ENCODE results near the gene ERI3. TPM values are rescaled to one million over a fixed set of nuclear protein-coding genes. Genes with fewer than 3 reads are reported as not detected.

ERI3 gene
- polyA plus RNA-seq, 1 donor from 2014 or later = 92.5 TPM

- Histone ChIP-seq H2AFZ (ENCODE audit: low read depth, low read length) (no peak overlapping the region), H3F3A (ENCODE audit: insufficient read depth, low read length, poor library complexity, severe bottlenecking) (no peaks in the 10 kb centered on the region), H3K27ac (ENCODE audit: low read length) (no peak overlapping the region), H3K4me2 (ENCODE audit: low read length) (no peak overlapping the region), H3K9me2 (ENCODE audit: insufficient read depth, low read length) (no peaks in the 10 kb centered on the region), H3K27me3 (ENCODE audit: insufficient read depth, low read depth, low read length) (no peaks in the 10 kb centered on the region), H3K4me3 (ENCODE audit: low read length) (no peak overlapping the region), H4K20me1 (ENCODE audit: insufficient read depth) (no peaks in the 10 kb centered on the region), H3K79me2 (replicated peaks; ENCODE audit: insufficient read depth, low read length) (no peaks in the 10 kb centered on the region), H3K9me3 (ENCODE audit: low read length) (no peaks in the 10 kb centered on the region), H3K36me3 (ENCODE audit: insufficient read depth, low read length) (no peaks in the 10 kb centered on the region), H3K9ac (ENCODE audit: low read length) (no peak overlapping the region)
- no peak for TF ChIP-seq MXI1 (conservative IDR thresholded peaks at IDR 0.05; ENCODE audit: poor library complexity, severe bottlenecking)
- TF ChIP-seq EP300 (conservative IDR thresholded peaks at IDR 0.05; ENCODE audit: poor library complexity, severe bottlenecking) = no peak
- TF ChIP-seq, protein P1, sequence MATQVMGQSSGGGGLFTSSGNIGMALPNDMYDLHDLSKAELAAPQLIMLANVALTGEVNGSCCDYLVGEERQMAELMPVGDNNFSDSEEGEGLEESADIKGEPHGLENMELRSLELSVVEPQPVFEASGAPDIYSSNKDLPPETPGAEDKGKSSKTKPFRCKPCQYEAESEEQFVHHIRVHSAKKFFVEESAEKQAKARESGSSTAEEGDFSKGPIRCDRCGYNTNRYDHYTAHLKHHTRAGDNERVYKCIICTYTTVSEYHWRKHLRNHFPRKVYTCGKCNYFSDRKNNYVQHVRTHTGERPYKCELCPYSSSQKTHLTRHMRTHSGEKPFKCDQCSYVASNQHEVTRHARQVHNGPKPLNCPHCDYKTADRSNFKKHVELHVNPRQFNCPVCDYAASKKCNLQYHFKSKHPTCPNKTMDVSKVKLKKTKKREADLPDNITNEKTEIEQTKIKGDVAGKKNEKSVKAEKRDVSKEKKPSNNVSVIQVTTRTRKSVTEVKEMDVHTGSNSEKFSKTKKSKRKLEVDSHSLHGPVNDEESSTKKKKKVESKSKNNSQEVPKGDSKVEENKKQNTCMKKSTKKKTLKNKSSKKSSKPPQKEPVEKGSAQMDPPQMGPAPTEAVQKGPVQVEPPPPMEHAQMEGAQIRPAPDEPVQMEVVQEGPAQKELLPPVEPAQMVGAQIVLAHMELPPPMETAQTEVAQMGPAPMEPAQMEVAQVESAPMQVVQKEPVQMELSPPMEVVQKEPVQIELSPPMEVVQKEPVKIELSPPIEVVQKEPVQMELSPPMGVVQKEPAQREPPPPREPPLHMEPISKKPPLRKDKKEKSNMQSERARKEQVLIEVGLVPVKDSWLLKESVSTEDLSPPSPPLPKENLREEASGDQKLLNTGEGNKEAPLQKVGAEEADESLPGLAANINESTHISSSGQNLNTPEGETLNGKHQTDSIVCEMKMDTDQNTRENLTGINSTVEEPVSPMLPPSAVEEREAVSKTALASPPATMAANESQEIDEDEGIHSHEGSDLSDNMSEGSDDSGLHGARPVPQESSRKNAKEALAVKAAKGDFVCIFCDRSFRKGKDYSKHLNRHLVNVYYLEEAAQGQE (IDR thresholded peaks at IDR 0.05; ENCODE audit: borderline replicate concordance) = no peak
- TF ChIP-seq CTCF (IDR thresholded peaks at IDR 0.05; ENCODE audit: poor library complexity, severe bottlenecking) = no peak
- no peak for TF ChIP-seq RAD21 (conservative IDR thresholded peaks at IDR 0.05)
- no peak for TF ChIP-seq TAF1 (IDR thresholded peaks at IDR 0.05; ENCODE audit: low read depth)
- TF ChIP-seq SMC3 (conservative IDR thresholded peaks at IDR 0.05; ENCODE audit: poor library complexity) = no peak
- no peak for TF ChIP-seq EZH2 (IDR thresholded peaks at IDR 0.05; ENCODE audit: borderline replicate concordance, insufficient read depth, low read length, poor library complexity, severe bottlenecking)
- TF ChIP-seq POLR2AphosphoS5 (IDR thresholded peaks at IDR 0.05) = no peak
Observed at GRCh38 chr1:44220755-44221154, 134.3 kb downstream of the ERI3 start.

DNA sequence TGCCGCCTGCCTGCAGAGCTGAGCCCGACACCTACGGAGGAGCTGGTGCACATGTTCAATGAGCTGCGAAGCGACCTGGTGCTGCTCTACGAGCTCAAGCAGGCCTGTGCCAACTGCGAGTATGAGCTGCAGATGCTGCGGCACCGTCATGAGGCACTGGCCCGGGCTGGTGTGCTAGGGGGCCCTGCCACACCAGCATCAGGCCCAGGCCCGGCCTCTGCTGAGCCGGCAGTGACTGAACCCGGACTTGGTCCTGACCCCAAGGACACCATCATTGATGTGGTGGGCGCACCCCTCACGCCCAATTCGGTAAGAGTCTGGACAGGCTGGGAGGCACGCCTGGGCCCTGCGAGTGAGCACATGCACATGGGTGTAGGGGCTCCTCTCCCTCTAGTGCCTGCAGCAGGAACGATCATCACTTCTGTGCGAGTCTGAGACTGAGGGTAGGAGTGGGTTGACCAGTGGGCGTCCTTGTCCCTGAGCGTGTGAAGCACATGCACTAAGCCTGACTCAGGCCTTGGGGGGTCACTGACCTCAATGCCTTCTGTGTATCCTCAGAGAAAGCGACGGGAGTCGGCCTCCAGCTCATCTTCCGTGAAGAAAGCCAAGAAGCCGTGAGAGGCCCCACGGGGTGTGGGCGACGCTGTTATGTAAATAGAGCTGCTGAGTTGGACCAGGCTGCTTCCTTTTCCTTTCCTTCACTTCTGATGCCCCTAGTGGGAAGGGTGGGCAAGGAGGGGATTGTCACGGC is 134.9 kb downstream of the ERI3 start:
- Histone ChIP-seq H2AFZ (ENCODE audit: low read depth, low read length) (no peak overlapping the region), H3K9me2 (ENCODE audit: insufficient read depth, low read length) (no peaks in the 10 kb centered on the region), H3K9ac (ENCODE audit: low read length) (no peak overlapping the region), H3K27ac (ENCODE audit: low read length) (no peak overlapping the region), H3K27me3 (ENCODE audit: insufficient read depth, low read depth, low read length) (no peaks in the 10 kb centered on the region), H3F3A (ENCODE audit: insufficient read depth, low read length, poor library complexity, severe bottlenecking) (no peaks in the 10 kb centered on the region), H3K4me2 (ENCODE audit: low read length) (no peak overlapping the region), H3K9me3 (ENCODE audit: low read length) (no peaks in the 10 kb centered on the region), H3K36me3 (ENCODE audit: insufficient read depth, low read length) (no peaks in the 10 kb centered on the region), H3K4me3 (ENCODE audit: low read length) (no peak overlapping the region), H3K79me2 (replicated peaks; ENCODE audit: insufficient read depth, low read length) (no peaks in the 10 kb centered on the region), H4K20me1 (ENCODE audit: insufficient read depth) (no peaks in the 10 kb centered on the region)
- TF ChIP-seq POLR2AphosphoS5 (IDR thresholded peaks at IDR 0.05) (no peak), RAD21 (conservative IDR thresholded peaks at IDR 0.05) (no peak), MXI1 (conservative IDR thresholded peaks at IDR 0.05; ENCODE audit: poor library complexity, severe bottlenecking) (no peak), TAF1 (IDR thresholded peaks at IDR 0.05; ENCODE audit: low read depth) (no peak), CTCF (IDR thresholded peaks at IDR 0.05; ENCODE audit: poor library complexity, severe bottlenecking) (no peak), SMC3 (conservative IDR thresholded peaks at IDR 0.05; ENCODE audit: poor library complexity) (no peak), EZH2 (IDR thresholded peaks at IDR 0.05; ENCODE audit: borderline replicate concordance, insufficient read depth, low read length, poor library complexity, severe bottlenecking) (no peak), EP300 (conservative IDR thresholded peaks at IDR 0.05; ENCODE audit: poor library complexity, severe bottlenecking) (no peak)
- TF ChIP-seq, protein P1 (IDR thresholded peaks at IDR 0.05; ENCODE audit: borderline replicate concordance) = no peak
